NAMALWA (cell line): ENCODE results near the gene KLF16.

Source experiments
- DNase-seq: peaks from one replicate; pipeline ENCODE4 v3.0.0-alpha.2; 2015; ENCODE audit warnings: low spot score

KLF16 gene

GRCh38 chr19:1843116-1843515 lies 20.3 kb downstream of the KLF16 start:
- DNase-seq: no peak

- no peak for DNase-seq
These were observed 22.0 kb downstream of the KLF16 start for GRCh38 chr19:1841209-1841924.

GRCh38 chr19:1840541-1841115 lies 22.8 kb downstream of the KLF16 start:
- no peak for DNase-seq

GRCh38 chr19:1839658-1840540 lies 23.5 kb downstream of the KLF16 start:
- no peak for DNase-seq

- DNase-seq: peak; percentile 72
These were observed 25.7 kb downstream of the KLF16 start for GRCh38 chr19:1837625-1838105.

GRCh38 chr19:1837222-1837565 lies 26.2 kb downstream of the KLF16 start:
- DNase-seq: no peak

- no peak for DNase-seq
These were observed 26.7 kb downstream of the KLF16 start for GRCh38 chr19:1836458-1837221.

- no peak for DNase-seq
These were observed 29.8 kb downstream of the KLF16 start for GRCh38 chr19:1833540-1833939.

GRCh38 chr19:1832046-1832663 lies 31.2 kb downstream of the KLF16 start:
- DNase-seq: no peak

GRCh38 chr19:1830978-1831377 lies 32.4 kb downstream of the KLF16 start:
- DNase-seq: no peak

- no peak for DNase-seq
These were observed 32.8 kb downstream of the KLF16 start for GRCh38 chr19:1830568-1830967.

- DNase-seq: no peak
These were observed 33.4 kb downstream of the KLF16 start for GRCh38 chr19:1829958-1830357.

GRCh38 chr19:1828279-1829238 lies 34.8 kb downstream of the KLF16 start:
- no peak for DNase-seq

GRCh38 chr19:1827566-1828278 lies 35.7 kb downstream of the KLF16 start:
- no peak for DNase-seq

GRCh38 chr19:1826557-1827521 lies 36.5 kb downstream of the KLF16 start:
- DNase-seq: no peak

GRCh38 chr19:1825909-1826556 lies 37.3 kb downstream of the KLF16 start:
- DNase-seq: peak; percentile 86

- DNase-seq: no peak
These were observed 39.1 kb downstream of the KLF16 start for GRCh38 chr19:1824252-1824622.
